MCF 10A (cell line): Measurements from ENCODE around the gene MTHFD2. TPM values are rescaled to one million over a fixed set of nuclear protein-coding genes. Genes with fewer than 3 reads are reported as not detected.

Source experiments
- BruUV-seq: library from RNA; stranded (reverse); fragments of 400-500 nt; replicated peaks from 2 replicates; lab custom pipeline; 2021; lab: Mats Ljungman, UMichigan
- CTCF ChIA-PET: fragments of 300-600 bp; sonication (Branson Sonifier 250); formaldehyde crosslinking; extraction: SDS; loops from one replicate; lab custom pipeline; 2021; ENCODE audit warnings: antibody characterized with exemption, inconsistent platforms; lab: Yijun Ruan, JAX
- POLR2A ChIA-PET: fragments of 300-600, 350-650 bp; sonication (Branson Sonifier 250); formaldehyde crosslinking; extraction: SDS; loops from one replicate; lab custom pipeline; 2020; ENCODE audit warnings: antibody characterized with exemption, inconsistent platforms; lab: Yijun Ruan, JAX
- DNase-seq: peaks from one replicate; pipeline ENCODE4 v3.0.0-alpha.2; 2018; ENCODE audit not compliant: unreplicated experiment
- H3K27ac Mint-ChIP-seq: one replicate; pipeline ENCODE4 v1.8.0; 2022; ENCODE audit warnings: mild to moderate bottlenecking, low read depth, mixed read lengths; ENCODE audit not compliant: unreplicated experiment
- H3K27me3 Mint-ChIP-seq: one replicate; pipeline ENCODE4 v1.8.0; 2022; ENCODE audit warnings: mixed read lengths; ENCODE audit not compliant: insufficient read depth, unreplicated experiment
- H3K36me3 Mint-ChIP-seq: one replicate; pipeline ENCODE4 v1.8.0; 2022; ENCODE audit warnings: mild to moderate bottlenecking, moderate library complexity, mixed read lengths; ENCODE audit not compliant: insufficient read depth, unreplicated experiment
- H3K4me1 Mint-ChIP-seq: one replicate; pipeline ENCODE4 v1.8.0; 2022; ENCODE audit warnings: mixed read lengths; ENCODE audit not compliant: insufficient read depth, unreplicated experiment
- H3K4me3 Mint-ChIP-seq: one replicate; pipeline ENCODE4 v1.8.0; 2022; ENCODE audit warnings: mild to moderate bottlenecking, moderate library complexity, mixed read lengths; ENCODE audit not compliant: unreplicated experiment
- H3K9me3 Mint-ChIP-seq: one replicate; pipeline ENCODE4 v1.8.0; 2022; ENCODE audit warnings: mixed read lengths; ENCODE audit not compliant: unreplicated experiment
- intact Hi-C: fragments of 100-400 bp; cut with micrococcal nuclease; formaldehyde crosslinking; loops from 2 replicates; pipeline ENCODE4 v1.14.1; 2022
- total RNA-seq: library from RNA; stranded (reverse); gene quantifications from 2 replicates; pipeline ENCODE4 v1.2.3, GENCODE V29; 2022
- TF ChIP-seq, protein P1 (sequence below): fragments of 200-600 bp; IDR thresholded peaks from one replicate; pipeline ENCODE4 v1.8.0; 2022; ENCODE audit warnings: antibody characterized with exemption, mild to moderate bottlenecking; ENCODE audit not compliant: unreplicated experiment

The MTHFD2 gene
- total RNA-seq, 1 experiment from 2014 or later, result 470 TPM

DNA sequence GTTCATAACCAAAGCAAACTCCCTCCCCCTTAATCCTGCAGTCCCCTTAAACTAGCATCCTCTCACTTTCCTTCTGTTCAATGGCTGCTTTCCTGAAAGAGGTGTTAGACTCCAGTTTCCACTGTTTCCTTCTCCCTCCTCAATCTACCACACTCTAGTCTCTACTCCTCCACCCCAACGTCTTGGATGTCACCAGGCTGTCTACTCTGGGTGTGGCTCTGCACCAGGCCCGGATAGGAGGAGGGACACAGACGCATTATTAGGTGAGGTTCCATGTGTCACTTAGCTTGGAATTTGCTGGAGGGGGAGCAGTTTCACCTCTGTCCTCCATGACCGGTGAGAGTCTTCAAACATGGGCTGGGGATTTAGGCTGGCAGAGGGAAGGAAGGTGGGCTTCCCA is 61.3 kb downstream of the MTHFD2 start:
- intact Hi-C loops, result loop anchor here (5.0 kb wide), 1 partner anchor 577 kb away; no protein-coding TSS in a partner anchor
- H3K36me3 Mint-ChIP-seq, result peaks cover 6% of the 10 kb centered on the region
- TF ChIP-seq, protein P1, sequence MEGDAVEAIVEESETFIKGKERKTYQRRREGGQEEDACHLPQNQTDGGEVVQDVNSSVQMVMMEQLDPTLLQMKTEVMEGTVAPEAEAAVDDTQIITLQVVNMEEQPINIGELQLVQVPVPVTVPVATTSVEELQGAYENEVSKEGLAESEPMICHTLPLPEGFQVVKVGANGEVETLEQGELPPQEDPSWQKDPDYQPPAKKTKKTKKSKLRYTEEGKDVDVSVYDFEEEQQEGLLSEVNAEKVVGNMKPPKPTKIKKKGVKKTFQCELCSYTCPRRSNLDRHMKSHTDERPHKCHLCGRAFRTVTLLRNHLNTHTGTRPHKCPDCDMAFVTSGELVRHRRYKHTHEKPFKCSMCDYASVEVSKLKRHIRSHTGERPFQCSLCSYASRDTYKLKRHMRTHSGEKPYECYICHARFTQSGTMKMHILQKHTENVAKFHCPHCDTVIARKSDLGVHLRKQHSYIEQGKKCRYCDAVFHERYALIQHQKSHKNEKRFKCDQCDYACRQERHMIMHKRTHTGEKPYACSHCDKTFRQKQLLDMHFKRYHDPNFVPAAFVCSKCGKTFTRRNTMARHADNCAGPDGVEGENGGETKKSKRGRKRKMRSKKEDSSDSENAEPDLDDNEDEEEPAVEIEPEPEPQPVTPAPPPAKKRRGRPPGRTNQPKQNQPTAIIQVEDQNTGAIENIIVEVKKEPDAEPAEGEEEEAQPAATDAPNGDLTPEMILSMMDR, result no peak
- no peaks in the 10 kb centered on the region for H3K27me3 Mint-ChIP-seq
- H3K4me1 Mint-ChIP-seq, result peaks cover 5% of the 10 kb centered on the region
- no peak for DNase-seq
- no peaks in the 10 kb centered on the region for H3K9me3 Mint-ChIP-seq
- POLR2A ChIA-PET, result no interaction called here
- no peak overlapping the region for H3K4me3 Mint-ChIP-seq
- BruUV-seq, result no TSS peak
- CTCF ChIA-PET, result interaction anchor here (1.3 to 1.6 kb wide), 3 partner anchors 16 to 436 kb away, joined by 3 to 4 read pairs (median 3); no protein-coding TSS in a partner anchor
- peak overlapping the region; percentile 17 for H3K27ac Mint-ChIP-seq

DNA sequence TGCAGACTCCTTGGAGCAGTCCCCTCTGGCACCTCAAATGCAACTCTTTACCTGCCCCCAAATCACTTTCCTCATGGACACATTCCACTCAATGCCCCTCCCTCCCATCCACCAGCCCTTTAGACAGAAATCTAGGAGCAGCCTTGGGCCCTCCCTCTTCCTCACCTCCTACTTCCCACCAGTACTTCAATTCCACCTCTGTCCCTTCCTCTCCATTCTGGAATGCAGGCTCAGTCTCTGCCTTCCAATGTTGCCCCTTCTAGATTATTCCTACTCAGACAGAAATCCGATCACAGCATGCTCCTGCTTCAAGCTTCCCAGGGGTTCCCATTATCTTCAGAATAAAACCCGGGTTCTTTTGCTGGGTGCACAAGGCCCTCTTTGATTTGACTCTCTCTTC is 62.1 kb downstream of the MTHFD2 start:
- no peak for DNase-seq
- intact Hi-C loops, result loop anchor here (5.0 kb wide), 1 partner anchor 578 kb away; no protein-coding TSS in a partner anchor
- Mint-ChIP-seq H3K9me3 (no peaks in the 10 kb centered on the region), H3K4me1 (peaks cover 5% of the 10 kb centered on the region), H3K27ac (peak overlapping the region; percentile 37), H3K36me3 (peaks cover 6% of the 10 kb centered on the region), H3K4me3 (no peak overlapping the region), H3K27me3 (no peaks in the 10 kb centered on the region)
- no TSS peak for BruUV-seq
- ChIA-PET POLR2A (interaction anchor here (1.4 kb wide), 1 partner anchor 109 kb away, joined by 4 read pairs; no protein-coding TSS in a partner anchor), CTCF (interaction anchor here (0.6 to 1.8 kb wide), 7 partner anchors 9 to 327 kb away, joined by 3 to 8 read pairs (median 4); no protein-coding TSS in a partner anchor)
- TF ChIP-seq, protein P1, result no peak

GRCh38 chr2:74261204-74261864 is 62.9 kb downstream of the MTHFD2 start:
- Mint-ChIP-seq H3K27me3 (no peaks in the 10 kb centered on the region), H3K9me3 (no peaks in the 10 kb centered on the region), H3K4me3 (no peak overlapping the region), H3K27ac (peak overlapping the region; percentile 37), H3K4me1 (peaks cover 5% of the 10 kb centered on the region), H3K36me3 (peaks cover 6% of the 10 kb centered on the region)
- TF ChIP-seq, protein P1, result peak; percentile 64
- ChIA-PET POLR2A (interaction anchor here (0.6 to 1.4 kb wide), 2 partner anchors 109 to 150 kb away, joined by 3 to 4 read pairs; no protein-coding TSS in a partner anchor), CTCF (interaction anchor here (0.6 to 1.8 kb wide), 16 partner anchors 9 to 440 kb away, joined by 3 to 8 read pairs (median 4); no protein-coding TSS in a partner anchor)
- intact Hi-C loops, result loop anchor here (5.0 kb wide), 1 partner anchor 579 kb away; no protein-coding TSS in a partner anchor
- peak; percentile 67 for DNase-seq
- no TSS peak for BruUV-seq

GRCh38 chr2:74262681-74263080 is 64.3 kb downstream of the MTHFD2 start:
- intact Hi-C loops, result loop anchor here (5.0 kb wide), 1 partner anchor 580 kb away; no protein-coding TSS in a partner anchor
- Mint-ChIP-seq H3K27ac (no peak overlapping the region), H3K36me3 (peaks cover 6% of the 10 kb centered on the region), H3K4me3 (no peak overlapping the region), H3K4me1 (peaks cover 5% of the 10 kb centered on the region), H3K9me3 (no peaks in the 10 kb centered on the region), H3K27me3 (no peaks in the 10 kb centered on the region)
- TF ChIP-seq, protein P1, result no peak
- CTCF ChIA-PET, result interaction anchor here (0.6 to 1.8 kb wide), 2 partner anchors 218 to 441 kb away, joined by 3 to 5 read pairs; no protein-coding TSS in a partner anchor
- no peak for DNase-seq
- POLR2A ChIA-PET, result no interaction called here
- no TSS peak for BruUV-seq
